Activated naive CD8-positive, alpha-beta T cell treated with anti-CD3 and anti-CD28 coated beads, Interleukin-2, amount 10 ng/mL, durations not matched to agents 7 days and 5 days (primary cell): ENCODE measurements around the gene NDNF. TPM values are rescaled to one million over a fixed set of nuclear protein-coding genes. Genes with fewer than 3 reads are reported as not detected.

Source experiments
- ATAC-seq: fragments of 150-1000 bp; cut with Tn5 transposase; one replicate; pipeline ENCODE4 v1.10.0; 2021; ENCODE audit warnings: low read depth, moderate library complexity
- POLR2A ChIA-PET: fragments of 350-600 bp; sonication (Branson Sonifier 250); formaldehyde crosslinking; loops from one replicate; lab custom pipeline; 2021; ENCODE audit warnings: antibody characterized with exemption; lab: Charles Lee
- DNase-seq: peaks from one replicate; pipeline ENCODE4 v3.0.0; 2021
- H3K27ac Mint-ChIP-seq: one replicate; pipeline ENCODE4 v1.8.0; 2022; ENCODE audit warnings: mild to moderate bottlenecking, mixed read lengths
- H3K27me3 Mint-ChIP-seq: one replicate; pipeline ENCODE4 v1.8.0; 2022; ENCODE audit warnings: mild to moderate bottlenecking, moderate library complexity, mixed read lengths
- H3K36me3 Mint-ChIP-seq: one replicate; pipeline ENCODE4 v1.8.0; 2021; ENCODE audit warnings: mild to moderate bottlenecking, mixed read lengths
- H3K4me1 Mint-ChIP-seq: one replicate; pipeline ENCODE4 v1.8.0; 2021; ENCODE audit warnings: mixed read lengths
- H3K4me3 Mint-ChIP-seq: one replicate; pipeline ENCODE4 v1.8.0; 2022; ENCODE audit warnings: mild to moderate bottlenecking, moderate library complexity, mixed read lengths
- H3K9me3 Mint-ChIP-seq: one replicate; pipeline ENCODE4 v1.8.0; 2021; ENCODE audit warnings: mixed read lengths
- total RNA-seq, 2 experiments: library from RNA; stranded (reverse); gene quantifications; one replicate each; pipeline ENCODE4 v1.2.3, GENCODE V29; 2021

Gene NDNF
- total RNA-seq, 2 experiments from 2014 or later, result 0.11 to 0.17 TPM

DNA sequence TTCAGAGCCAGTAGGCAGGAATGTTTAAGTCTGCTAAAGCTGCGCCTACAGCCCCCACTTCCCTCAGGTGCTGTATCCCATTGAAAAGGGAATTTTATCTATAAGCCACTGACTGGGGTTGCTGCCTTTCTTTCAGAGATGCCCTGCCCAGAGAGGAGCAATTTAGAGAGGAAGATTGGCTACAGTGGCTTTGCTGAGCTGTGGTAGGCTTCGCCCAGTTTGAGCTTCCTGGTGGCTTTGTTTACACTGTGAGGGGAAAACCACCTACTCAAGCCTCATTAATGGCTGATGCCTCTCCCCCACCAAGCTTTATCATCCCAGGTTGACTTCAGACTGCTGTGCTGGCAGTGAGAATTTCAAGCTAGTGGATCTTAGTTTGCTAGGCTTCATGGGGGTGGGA lies 82.1 kb downstream of the NDNF start:
- no peaks in the 10 kb centered on the region for H3K36me3 Mint-ChIP-seq
- POLR2A ChIA-PET, result no interaction called here
- peaks cover 3% of the 10 kb centered on the region for H3K4me1 Mint-ChIP-seq
- ATAC-seq (no peak), DNase-seq (no peak)
- H3K27me3 Mint-ChIP-seq, result no peaks in the 10 kb centered on the region
- no peak overlapping the region for H3K27ac Mint-ChIP-seq
- peaks cover 4% of the 10 kb centered on the region for H3K9me3 Mint-ChIP-seq
- no peak overlapping the region for H3K4me3 Mint-ChIP-seq

Other genes with a start within 250 kb of the NDNF start
- gene PRDM5, start 149.8 kb downstream of the NDNF start, total RNA-seq, result under 1 TPM; 0.26 to 0.58 TPM
- gene TNIP3, start 91.8 kb upstream of the NDNF start, total RNA-seq, result 1 to 10 TPM; 3.0 to 3.8 TPM